Activated naive CD8-positive, alpha-beta T cell treated with anti-CD3 and anti-CD28 coated beads for 36 hours (primary cell): ENCODE data around the gene FRRS1L. TPM values are rescaled to one million over a fixed set of nuclear protein-coding genes. Genes with fewer than 3 reads are reported as not detected.
A peak's percentile ranks its signal among the peaks of the same experiment; 100 is the strongest.

ENCODE experiments used
- DNase-seq: peaks from one replicate; pipeline ENCODE4 v3.0.0; 2021
- H3K27ac Mint-ChIP-seq: one replicate; pipeline ENCODE4 v1.8.0; 2022; ENCODE audit warnings: mild to moderate bottlenecking, moderate library complexity, mixed read lengths
- H3K27me3 Mint-ChIP-seq: one replicate; pipeline ENCODE4 v1.8.0; 2022; ENCODE audit warnings: mild to moderate bottlenecking, mixed read lengths
- H3K36me3 Mint-ChIP-seq: one replicate; pipeline ENCODE4 v1.8.0; 2021; ENCODE audit warnings: mild to moderate bottlenecking, mixed read lengths
- H3K4me1 Mint-ChIP-seq: one replicate; pipeline ENCODE4 v1.8.0; 2021; ENCODE audit warnings: mixed read lengths
- H3K4me3 Mint-ChIP-seq: one replicate; pipeline ENCODE4 v1.8.0; 2022; ENCODE audit warnings: mild to moderate bottlenecking, moderate library complexity, mixed read lengths
- H3K9me3 Mint-ChIP-seq: one replicate; pipeline ENCODE4 v1.8.0; 2022; ENCODE audit warnings: mixed read lengths
- total RNA-seq, 2 experiments: library from RNA; stranded (reverse); gene quantifications; one replicate each; pipeline ENCODE4 v1.2.3, GENCODE V29; 2021

The FRRS1L gene
- total RNA-seq: not detected

- peak within 1 kb of the TSS; percentile 52 for H3K4me3 Mint-ChIP-seq
- no peaks in the 10 kb centered on the region for H3K9me3 Mint-ChIP-seq
- no peak within 1 kb of the TSS for H3K27ac Mint-ChIP-seq
- no peaks in the 10 kb centered on the region for H3K4me1 Mint-ChIP-seq
- peaks cover 75% of the 10 kb centered on the region for H3K27me3 Mint-ChIP-seq
- peak; percentile 8 for DNase-seq
- no peaks in the 10 kb centered on the region for H3K36me3 Mint-ChIP-seq
Measured at GRCh38 chr9:109166771-109167601, at the start of gene FRRS1L. TSS of gene FRRS1L (minus strand) at chr9:109167249. CDS start at chr9:109167138, 111 bp downstream.

- DNase-seq: no peak
- Mint-ChIP-seq H3K4me1 (no peaks in the 10 kb centered on the region), H3K9me3 (no peaks in the 10 kb centered on the region), H3K27ac (no peak overlapping the region), H3K36me3 (no peaks in the 10 kb centered on the region), H3K27me3 (peaks cover 21% of the 10 kb centered on the region), H3K4me3 (no peak overlapping the region)
Measured at GRCh38 chr9:109214414-109214813, 47.4 kb upstream of the FRRS1L start.

- no peak for DNase-seq
- no peaks in the 10 kb centered on the region for H3K4me1 Mint-ChIP-seq
Measured at GRCh38 chr9:109213285-109214121, 46.5 kb upstream of the FRRS1L start.

GRCh38 chr9:109212768-109213167 lies 45.7 kb upstream of the FRRS1L start:
- Mint-ChIP-seq H3K27ac (no peak overlapping the region), H3K4me3 (no peak overlapping the region), H3K4me1 (no peaks in the 10 kb centered on the region), H3K27me3 (peaks cover 22% of the 10 kb centered on the region), H3K9me3 (no peaks in the 10 kb centered on the region), H3K36me3 (no peaks in the 10 kb centered on the region)
- DNase-seq: no peak

More at GRCh38 chr9:109213285-109214121, 46.5 kb upstream of the FRRS1L start:
- no peaks in the 10 kb centered on the region for H3K9me3 Mint-ChIP-seq
- H3K4me3 Mint-ChIP-seq: no peak overlapping the region
- H3K36me3 Mint-ChIP-seq: no peaks in the 10 kb centered on the region
- peaks cover 22% of the 10 kb centered on the region for H3K27me3 Mint-ChIP-seq
- no peak overlapping the region for H3K27ac Mint-ChIP-seq

- no peak for DNase-seq
- no peaks in the 10 kb centered on the region for H3K36me3 Mint-ChIP-seq
- no peak overlapping the region for H3K27ac Mint-ChIP-seq
- H3K4me1 Mint-ChIP-seq: no peaks in the 10 kb centered on the region
- H3K9me3 Mint-ChIP-seq: no peaks in the 10 kb centered on the region
- no peak overlapping the region for H3K4me3 Mint-ChIP-seq
- peaks cover 25% of the 10 kb centered on the region for H3K27me3 Mint-ChIP-seq
Measured at GRCh38 chr9:109206670-109207069, 39.6 kb upstream of the FRRS1L start.

- H3K27ac Mint-ChIP-seq: no peak overlapping the region
- H3K27me3 Mint-ChIP-seq: peaks cover 20% of the 10 kb centered on the region
- H3K36me3 Mint-ChIP-seq: no peaks in the 10 kb centered on the region
- no peak overlapping the region for H3K4me3 Mint-ChIP-seq
- DNase-seq: no peak
- no peaks in the 10 kb centered on the region for H3K4me1 Mint-ChIP-seq
- no peaks in the 10 kb centered on the region for H3K9me3 Mint-ChIP-seq
Measured at GRCh38 chr9:109205526-109205925, 38.5 kb upstream of the FRRS1L start.

GRCh38 chr9:109203761-109204360 lies 36.8 kb upstream of the FRRS1L start:
- no peak overlapping the region for H3K27ac Mint-ChIP-seq
- H3K4me1 Mint-ChIP-seq: peaks cover under 1% of the 10 kb centered on the region
- H3K27me3 Mint-ChIP-seq: peaks cover 16% of the 10 kb centered on the region
- H3K9me3 Mint-ChIP-seq: no peaks in the 10 kb centered on the region
- no peaks in the 10 kb centered on the region for H3K36me3 Mint-ChIP-seq
- no peak overlapping the region for H3K4me3 Mint-ChIP-seq
- no peak for DNase-seq

- H3K9me3 Mint-ChIP-seq: no peaks in the 10 kb centered on the region
- H3K27ac Mint-ChIP-seq: no peak overlapping the region
- H3K36me3 Mint-ChIP-seq: no peaks in the 10 kb centered on the region
- no peak overlapping the region for H3K4me3 Mint-ChIP-seq
- peaks cover 3% of the 10 kb centered on the region for H3K27me3 Mint-ChIP-seq
- no peak for DNase-seq
- H3K4me1 Mint-ChIP-seq: peaks cover 1% of the 10 kb centered on the region
Measured at GRCh38 chr9:109199676-109200075, 32.6 kb upstream of the FRRS1L start.

GRCh38 chr9:109198736-109199382 lies 31.8 kb upstream of the FRRS1L start:
- no peak for DNase-seq
- Mint-ChIP-seq H3K36me3 (no peaks in the 10 kb centered on the region), H3K4me1 (peaks cover 1% of the 10 kb centered on the region), H3K4me3 (no peak overlapping the region), H3K27me3 (peaks cover 3% of the 10 kb centered on the region), H3K9me3 (no peaks in the 10 kb centered on the region), H3K27ac (no peak overlapping the region)

GRCh38 chr9:109193974-109194556 lies 27.0 kb upstream of the FRRS1L start:
- Mint-ChIP-seq H3K4me1 (peaks cover 1% of the 10 kb centered on the region), H3K9me3 (no peaks in the 10 kb centered on the region), H3K27ac (no peak overlapping the region), H3K4me3 (no peak overlapping the region), H3K27me3 (peaks cover under 1% of the 10 kb centered on the region), H3K36me3 (no peaks in the 10 kb centered on the region)
- no peak for DNase-seq

- H3K4me3 Mint-ChIP-seq: no peak overlapping the region
- no peaks in the 10 kb centered on the region for H3K9me3 Mint-ChIP-seq
- no peaks in the 10 kb centered on the region for H3K27me3 Mint-ChIP-seq
- DNase-seq: no peak
- H3K4me1 Mint-ChIP-seq: no peaks in the 10 kb centered on the region
- H3K27ac Mint-ChIP-seq: no peak overlapping the region
- no peaks in the 10 kb centered on the region for H3K36me3 Mint-ChIP-seq
Measured at GRCh38 chr9:109192732-109193361, 25.8 kb upstream of the FRRS1L start.

GRCh38 chr9:109191746-109192145 lies 24.7 kb upstream of the FRRS1L start:
- Mint-ChIP-seq H3K4me1 (no peaks in the 10 kb centered on the region), H3K27me3 (no peaks in the 10 kb centered on the region), H3K27ac (no peak overlapping the region), H3K36me3 (no peaks in the 10 kb centered on the region), H3K4me3 (no peak overlapping the region), H3K9me3 (no peaks in the 10 kb centered on the region)
- no peak for DNase-seq

- Mint-ChIP-seq H3K36me3 (no peaks in the 10 kb centered on the region), H3K4me1 (no peaks in the 10 kb centered on the region)
- no peak for DNase-seq
Measured at GRCh38 chr9:109190151-109190550, 23.1 kb upstream of the FRRS1L start.

GRCh38 chr9:109186857-109187520 lies 19.9 kb upstream of the FRRS1L start:
- no peaks in the 10 kb centered on the region for H3K9me3 Mint-ChIP-seq
- no peaks in the 10 kb centered on the region for H3K36me3 Mint-ChIP-seq
- H3K27me3 Mint-ChIP-seq: no peaks in the 10 kb centered on the region
- DNase-seq: no peak
- H3K4me3 Mint-ChIP-seq: no peak overlapping the region
- no peak overlapping the region for H3K27ac Mint-ChIP-seq
- H3K4me1 Mint-ChIP-seq: no peaks in the 10 kb centered on the region

More at GRCh38 chr9:109190151-109190550, 23.1 kb upstream of the FRRS1L start:
- Mint-ChIP-seq H3K9me3 (no peaks in the 10 kb centered on the region), H3K27ac (peak overlapping the region; percentile 42), H3K27me3 (no peaks in the 10 kb centered on the region), H3K4me3 (no peak overlapping the region)
